Neuron (in vitro differentiated cells): Measurements from ENCODE around the gene PCNT.

Experiments used
- H2AFZ ChIP-seq: one replicate; pipeline ENCODE4 v1.6.1; 2013; ENCODE audit warnings: low read depth, mild to moderate bottlenecking, inconsistent platforms, low read length, moderate library complexity
- H3K27me3 ChIP-seq: one replicate; pipeline ENCODE4 v1.6.1; 2013; ENCODE audit warnings: low read length; ENCODE audit not compliant: insufficient read depth
- H3K36me3 ChIP-seq: one replicate; pipeline ENCODE4 v1.6.1; 2013; ENCODE audit warnings: low read length; ENCODE audit not compliant: insufficient read depth
- H3K4me1 ChIP-seq: one replicate; pipeline ENCODE4 v1.6.1; 2013; ENCODE audit warnings: low read length; ENCODE audit not compliant: insufficient read depth
- H3K4me3 ChIP-seq: 2 replicates; pipeline ENCODE4 v1.5.1; 2013; ENCODE audit warnings: mild to moderate bottlenecking, low read length, moderate library complexity
- H3K9me3 ChIP-seq: one replicate; pipeline ENCODE4 v1.6.1; 2013; ENCODE audit warnings: low read length

The PCNT gene

DNA sequence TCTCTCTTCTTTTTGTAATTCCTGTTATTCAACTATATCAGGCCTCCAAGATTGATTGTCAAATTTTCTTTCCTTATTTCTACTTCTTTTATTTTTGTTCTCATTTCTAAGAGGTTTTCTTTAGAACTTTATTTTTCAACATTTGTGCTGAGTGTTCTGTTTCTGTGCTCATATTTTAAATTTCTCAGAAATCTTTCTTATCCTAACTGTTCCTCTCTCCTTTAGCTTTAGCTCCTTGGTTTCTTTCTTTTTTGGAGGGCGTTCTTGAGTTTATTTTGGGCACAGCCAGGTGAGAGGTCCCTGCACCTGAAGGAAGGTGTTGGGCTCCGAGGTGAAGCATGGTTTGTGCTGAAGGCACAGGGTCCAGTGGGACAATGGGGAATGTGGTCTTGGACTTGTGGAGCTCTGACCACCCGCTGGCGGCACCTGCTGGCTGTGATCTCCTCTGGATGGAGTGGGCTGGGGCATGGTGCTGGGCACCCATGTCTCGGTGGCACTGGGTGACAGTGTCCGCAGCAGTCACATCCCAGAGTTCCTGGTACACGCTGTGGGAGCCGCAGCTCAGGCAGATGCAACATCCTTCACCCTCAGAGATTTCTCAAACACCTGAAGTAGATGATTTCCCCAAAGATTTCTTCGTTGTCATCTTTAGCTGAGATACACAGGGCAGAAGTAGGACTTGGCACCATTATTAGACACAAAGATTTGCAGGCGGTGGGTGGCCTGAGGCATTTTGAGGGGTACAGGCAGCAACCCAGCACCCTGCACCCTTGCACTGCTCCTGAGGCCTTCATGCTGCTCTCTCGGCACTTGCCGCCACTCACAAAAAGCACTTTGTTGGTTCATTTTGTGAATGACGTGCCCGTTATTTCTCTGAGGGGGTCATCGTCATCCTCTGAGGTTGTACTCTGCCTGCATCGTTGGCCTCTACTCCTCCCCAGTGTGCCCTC lies 96.6 kb downstream of the PCNT start:
- peaks cover 64% of the 10 kb centered on the region for H3K36me3 ChIP-seq
- no peak overlapping the region for H3K4me3 ChIP-seq

DNA sequence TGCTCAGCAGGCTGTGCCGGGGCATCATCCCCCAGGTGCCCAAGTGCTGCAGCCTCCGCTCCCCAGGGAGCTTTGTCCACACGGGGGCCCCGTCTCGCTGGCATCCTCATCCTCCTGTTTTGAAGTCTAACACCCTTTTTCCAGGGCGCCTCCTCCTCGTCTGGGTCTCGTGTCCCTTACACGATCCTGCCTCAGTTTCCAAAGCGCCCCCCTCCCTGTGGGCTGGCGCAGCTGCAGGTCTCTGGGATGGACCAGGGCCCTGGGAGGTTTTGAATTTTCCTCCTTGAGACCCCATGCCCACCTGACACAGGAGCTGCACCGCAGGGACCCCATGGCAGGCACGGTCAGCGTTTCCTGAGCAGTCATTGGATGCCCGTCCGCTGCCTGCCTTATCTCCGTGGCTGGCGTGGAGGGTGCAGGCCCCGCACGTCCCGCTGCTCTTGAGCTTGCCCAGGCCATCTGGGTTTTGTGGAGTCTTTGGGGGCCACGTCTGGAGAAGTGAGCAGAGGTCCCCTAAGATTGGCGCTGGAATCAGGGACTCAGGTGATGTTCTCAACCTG lies 97.3 kb downstream of the PCNT start:
- no peak overlapping the region for H3K4me3 ChIP-seq
- H3K36me3 ChIP-seq: peaks cover 61% of the 10 kb centered on the region

More for the DNA sequence above, 96.6 kb downstream of the PCNT start:
- Histone ChIP-seq H2AFZ (no peak overlapping the region), H3K4me1 (peaks cover 3% of the 10 kb centered on the region), H3K27me3 (no peaks in the 10 kb centered on the region), H3K9me3 (no peaks in the 10 kb centered on the region)

DNA sequence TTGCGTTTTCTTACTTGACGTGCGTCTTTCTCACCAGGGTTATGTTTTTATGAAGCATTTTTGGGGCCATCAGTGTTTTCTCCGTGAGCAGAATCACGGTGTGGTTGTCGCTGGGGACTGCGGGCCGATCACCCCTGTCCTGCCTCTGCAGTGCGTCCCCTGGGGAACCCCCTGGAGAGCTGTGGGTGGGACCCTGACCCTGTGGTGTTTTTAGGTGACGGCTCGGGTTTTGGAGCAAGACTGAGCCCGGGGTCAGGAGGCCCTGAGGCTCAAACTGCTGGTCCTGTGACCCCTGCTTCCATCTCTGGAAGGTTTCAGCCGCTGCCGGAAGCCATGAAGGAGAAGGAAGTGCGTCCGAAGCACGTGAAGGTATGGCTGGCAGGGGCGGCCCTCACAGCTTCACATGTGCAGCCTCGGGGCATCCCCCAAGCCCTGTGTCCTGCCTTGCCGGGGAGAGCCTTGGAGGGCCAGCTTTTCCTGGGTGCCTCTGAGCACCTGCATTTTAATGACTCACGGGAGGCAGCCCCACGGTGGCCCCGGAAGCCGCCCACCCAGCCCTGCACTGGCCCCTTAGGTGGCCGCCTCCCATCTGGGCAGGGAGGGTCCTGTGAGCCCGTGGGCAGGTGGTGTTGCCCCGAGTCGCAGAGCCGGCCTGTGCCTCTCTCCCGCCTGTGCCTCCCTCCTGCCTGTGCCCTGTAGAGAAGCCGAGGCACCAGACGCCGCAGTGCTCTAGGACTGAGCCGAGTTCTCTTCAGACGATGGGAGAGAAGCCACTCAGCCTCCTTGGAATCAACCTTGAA lies 98.0 kb downstream of the PCNT start:
- Histone ChIP-seq H3K9me3 (no peaks in the 10 kb centered on the region), H2AFZ (no peak overlapping the region), H3K36me3 (peaks cover 61% of the 10 kb centered on the region), H3K4me1 (peaks cover 3% of the 10 kb centered on the region), H3K4me3 (no peak overlapping the region), H3K27me3 (no peaks in the 10 kb centered on the region)

More for the DNA sequence above, 97.3 kb downstream of the PCNT start:
- Histone ChIP-seq H3K9me3 (no peaks in the 10 kb centered on the region), H3K4me1 (peaks cover 3% of the 10 kb centered on the region), H3K27me3 (no peaks in the 10 kb centered on the region), H2AFZ (no peak overlapping the region)

DNA sequence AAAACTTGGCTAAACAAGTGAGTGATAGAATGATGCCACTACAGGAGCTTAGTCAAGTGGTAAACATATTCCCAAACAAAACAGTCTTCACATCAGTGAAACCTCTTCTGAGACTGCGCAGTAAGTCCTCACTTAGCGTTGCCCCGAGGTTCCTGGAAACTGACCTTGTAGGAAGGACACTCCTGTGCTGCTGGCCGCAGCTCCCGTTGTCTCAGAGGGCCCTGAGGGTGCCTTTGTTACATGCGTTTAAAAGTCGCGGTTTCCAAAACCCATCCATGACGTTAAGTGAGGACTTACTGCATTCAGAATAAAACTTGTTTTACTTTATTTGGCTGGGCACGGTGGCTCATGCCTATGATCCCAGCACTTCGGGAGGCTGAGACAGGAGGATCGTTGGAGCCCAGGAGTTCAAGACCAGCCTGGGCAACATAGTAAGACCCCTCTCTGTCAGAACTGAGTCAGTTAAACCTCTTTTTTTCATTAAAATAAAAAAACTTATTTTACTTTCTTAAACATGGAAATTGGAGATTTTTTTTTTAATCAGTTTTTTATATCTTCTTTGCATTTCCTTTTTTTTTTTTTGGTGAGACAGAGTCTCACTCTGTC lies 98.8 kb downstream of the PCNT start:
- Histone ChIP-seq H2AFZ (no peak overlapping the region), H3K9me3 (no peaks in the 10 kb centered on the region), H3K4me1 (peaks cover 3% of the 10 kb centered on the region), H3K4me3 (no peak overlapping the region), H3K27me3 (no peaks in the 10 kb centered on the region), H3K36me3 (peaks cover 65% of the 10 kb centered on the region)

DNA sequence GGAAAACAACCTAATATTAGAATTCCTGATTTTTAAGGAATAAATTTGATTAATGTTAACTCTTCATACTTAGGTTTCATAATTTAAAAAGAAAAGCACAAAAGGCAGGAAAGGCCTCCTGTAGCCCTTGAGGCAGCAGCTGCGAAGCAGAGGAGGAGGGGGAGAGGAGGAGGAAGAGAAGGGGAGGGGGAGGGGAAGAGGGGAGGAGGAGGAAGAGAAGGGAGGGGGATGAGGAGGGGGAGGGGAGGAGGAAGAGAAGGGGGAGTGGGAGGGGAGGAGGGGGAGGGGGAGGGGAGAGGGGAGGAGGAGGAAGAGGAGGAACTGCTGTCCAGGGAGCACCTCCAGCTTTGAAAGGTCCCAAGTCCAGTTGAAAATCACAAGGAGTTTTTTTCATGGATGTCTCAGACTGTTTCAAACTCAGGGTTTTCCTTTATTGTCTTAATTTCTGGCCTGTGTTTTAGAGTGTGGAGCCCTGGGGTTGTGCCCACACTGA lies 99.6 kb downstream of the PCNT start:
- H3K4me3 ChIP-seq: no peak overlapping the region
- peaks cover 3% of the 10 kb centered on the region for H3K4me1 ChIP-seq
- H3K9me3 ChIP-seq: no peaks in the 10 kb centered on the region
- H3K36me3 ChIP-seq: peaks cover 62% of the 10 kb centered on the region
- no peaks in the 10 kb centered on the region for H3K27me3 ChIP-seq
- no peak overlapping the region for H2AFZ ChIP-seq

DNA sequence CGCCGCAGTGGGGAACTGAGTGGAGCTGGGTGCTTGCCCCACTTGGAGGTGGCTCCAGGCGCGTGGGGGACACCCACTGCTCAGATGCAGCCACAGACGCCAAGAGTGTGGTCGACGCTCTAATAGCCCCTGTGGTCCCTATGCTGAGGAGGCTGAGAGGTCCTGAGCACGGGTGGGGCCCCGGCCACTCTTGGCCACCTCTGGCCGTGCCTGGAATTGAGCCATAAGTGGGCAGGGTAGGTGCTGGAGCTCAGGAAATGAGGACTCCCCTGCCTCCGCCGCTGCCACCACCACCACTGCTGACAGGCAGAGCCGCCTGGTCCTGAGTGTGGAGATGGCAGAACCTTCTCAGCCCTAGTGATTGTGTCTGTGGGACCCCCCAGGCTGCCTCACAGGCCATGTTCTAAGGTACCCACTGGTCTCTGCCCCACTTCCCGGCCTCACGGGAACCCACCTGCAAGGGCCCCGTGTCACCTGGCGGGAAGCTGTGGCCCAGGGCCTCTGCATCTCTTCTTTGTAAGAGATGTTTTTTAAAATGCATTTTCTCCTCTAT lies 100.2 kb downstream of the PCNT start:
- Histone ChIP-seq H3K9me3 (no peaks in the 10 kb centered on the region), H3K36me3 (peaks cover 60% of the 10 kb centered on the region), H3K27me3 (no peaks in the 10 kb centered on the region), H3K4me1 (peaks cover 3% of the 10 kb centered on the region), H3K4me3 (no peak overlapping the region), H2AFZ (no peak overlapping the region)

DNA sequence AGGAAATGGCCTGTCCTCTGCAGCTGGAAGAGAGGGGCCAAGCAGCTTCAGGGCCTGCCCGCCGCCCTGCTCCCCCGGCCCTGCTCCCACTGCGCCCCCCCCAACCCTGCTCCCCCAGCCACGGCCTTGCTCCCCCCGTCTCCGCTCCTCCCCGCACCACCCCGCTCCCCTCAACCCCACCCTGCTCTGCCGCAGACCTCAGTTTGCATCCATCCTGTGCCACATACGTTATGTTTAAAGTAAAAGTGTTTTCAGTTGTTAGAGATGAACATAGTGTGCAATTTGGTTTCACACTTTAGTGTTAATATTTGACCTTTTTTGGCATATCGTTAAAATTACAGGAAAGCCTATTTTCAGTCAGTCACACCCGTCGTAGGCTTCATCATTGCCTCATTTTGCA lies 100.7 kb downstream of the PCNT start:
- H3K4me3 ChIP-seq: no peak overlapping the region
- H3K9me3 ChIP-seq: no peaks in the 10 kb centered on the region
- no peak overlapping the region for H2AFZ ChIP-seq
- H3K27me3 ChIP-seq: no peaks in the 10 kb centered on the region
- H3K36me3 ChIP-seq: peaks cover 55% of the 10 kb centered on the region
- H3K4me1 ChIP-seq: peaks cover 3% of the 10 kb centered on the region

DNA sequence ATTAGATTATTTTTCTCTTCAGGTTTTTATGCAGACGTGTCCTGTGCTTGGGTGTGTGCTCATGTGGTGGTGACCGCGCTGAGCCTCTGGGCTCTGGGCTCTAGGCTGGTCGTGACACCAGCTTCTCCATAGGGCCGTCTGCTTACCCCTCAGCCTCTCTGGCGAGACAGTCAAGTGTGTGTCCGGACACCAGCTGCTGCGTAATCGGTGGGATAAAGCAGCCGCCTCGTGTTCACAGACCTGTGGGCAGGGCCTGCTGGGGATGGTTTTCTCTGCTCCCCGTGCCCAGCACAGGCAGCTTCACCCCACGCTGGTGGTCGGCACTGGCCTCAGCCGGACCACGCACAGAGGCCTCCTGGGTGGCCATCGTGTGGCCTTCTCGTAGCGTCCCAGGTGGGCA lies 101.1 kb downstream of the PCNT start:
- H3K36me3 ChIP-seq: peaks cover 54% of the 10 kb centered on the region
- H3K9me3 ChIP-seq: no peaks in the 10 kb centered on the region
- H3K4me1 ChIP-seq: peaks cover 3% of the 10 kb centered on the region

DNA sequence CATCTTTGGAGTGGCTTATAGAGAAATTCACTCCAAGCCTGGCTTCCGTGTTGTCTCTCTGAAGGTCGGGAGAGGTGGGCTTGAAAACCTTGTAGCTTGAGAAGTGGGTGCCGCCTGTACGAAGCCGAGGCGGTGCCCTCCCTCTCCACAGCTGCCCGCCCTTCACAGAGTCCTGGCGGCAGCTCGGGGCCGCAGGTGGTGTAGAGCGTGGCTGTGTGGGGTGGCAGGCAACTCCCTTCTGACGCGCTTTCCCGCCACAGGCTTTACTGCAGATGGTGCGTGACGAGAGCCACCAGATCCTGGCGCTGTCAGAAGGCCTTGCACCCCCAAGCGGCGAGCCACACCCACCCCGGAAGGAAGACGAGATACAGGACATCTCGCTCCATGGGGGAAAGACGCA lies 101.6 kb downstream of the PCNT start:
- H3K4me1 ChIP-seq: peaks cover 3% of the 10 kb centered on the region
- H3K9me3 ChIP-seq: no peaks in the 10 kb centered on the region
- no peak overlapping the region for H2AFZ ChIP-seq
- H3K27me3 ChIP-seq: no peaks in the 10 kb centered on the region
- H3K36me3 ChIP-seq: peaks cover 54% of the 10 kb centered on the region
- H3K4me3 ChIP-seq: no peak overlapping the region

More for the DNA sequence above, 101.1 kb downstream of the PCNT start:
- no peaks in the 10 kb centered on the region for H3K27me3 ChIP-seq
- no peak overlapping the region for H3K4me3 ChIP-seq
- no peak overlapping the region for H2AFZ ChIP-seq

DNA sequence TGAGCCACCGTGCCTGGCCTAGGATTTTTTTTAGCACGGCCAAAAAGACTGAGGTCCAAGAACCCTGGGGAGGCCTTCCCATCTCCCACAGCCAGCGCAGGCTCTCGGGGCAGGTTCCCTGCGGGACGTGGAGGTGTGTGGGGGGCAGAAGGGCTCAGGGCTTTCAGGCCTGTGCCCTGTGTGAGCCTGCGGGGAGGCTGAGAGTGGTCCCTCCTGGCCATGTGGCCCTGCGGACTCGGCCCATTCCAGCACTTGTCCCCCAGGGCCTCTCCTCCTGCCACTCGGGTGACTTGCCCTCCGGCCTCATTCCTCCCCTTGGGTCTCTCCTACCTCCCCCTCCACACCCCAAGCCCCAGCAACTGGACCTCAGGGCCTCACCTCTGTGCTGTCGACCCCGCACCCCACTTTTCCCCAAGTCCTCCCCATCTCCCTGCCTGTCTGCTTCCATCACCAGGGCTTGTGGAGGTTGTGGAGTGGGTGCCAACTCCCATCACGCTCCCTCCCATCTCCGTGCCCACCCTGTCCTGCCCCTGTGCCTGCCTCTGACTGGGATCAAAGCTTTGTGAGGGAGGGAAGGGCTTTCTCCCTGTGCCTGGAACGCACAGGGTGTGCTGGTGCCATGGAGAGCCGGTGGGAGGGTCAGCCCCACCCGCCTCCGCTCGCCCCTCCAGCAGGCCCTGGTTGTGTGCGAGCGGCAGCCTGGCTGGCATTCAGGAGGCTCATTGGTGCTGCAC lies 102.5 kb downstream of the PCNT start:
- Histone ChIP-seq H3K36me3 (peaks cover 54% of the 10 kb centered on the region), H3K4me1 (peaks cover 3% of the 10 kb centered on the region), H3K9me3 (no peaks in the 10 kb centered on the region), H3K27me3 (no peaks in the 10 kb centered on the region), H3K4me3 (no peak overlapping the region), H2AFZ (no peak overlapping the region)

DNA sequence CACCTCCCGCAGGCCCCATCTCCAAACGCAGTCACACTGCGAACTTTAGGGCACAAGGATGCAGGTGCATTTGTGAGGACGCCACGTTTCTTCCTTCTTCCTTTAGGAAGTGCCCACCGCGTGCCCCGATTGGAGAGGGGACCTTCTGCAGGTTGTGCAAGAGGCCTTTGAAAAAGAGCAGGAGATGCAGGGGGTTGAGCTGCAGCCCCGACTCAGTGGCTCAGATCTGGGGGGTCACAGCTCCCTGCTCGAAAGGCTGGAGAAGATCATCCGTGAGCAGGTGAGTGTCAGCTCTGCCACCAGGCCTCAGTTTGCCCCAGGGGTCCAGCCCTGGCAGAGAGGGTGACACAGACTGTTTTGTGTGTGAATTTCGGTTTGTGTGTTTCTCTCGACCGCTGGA lies 103.6 kb downstream of the PCNT start:
- Histone ChIP-seq H3K4me1 (peaks cover 3% of the 10 kb centered on the region), H3K9me3 (no peaks in the 10 kb centered on the region), H3K36me3 (peaks cover 54% of the 10 kb centered on the region), H2AFZ (no peak overlapping the region), H3K27me3 (no peaks in the 10 kb centered on the region), H3K4me3 (no peak overlapping the region)

DNA sequence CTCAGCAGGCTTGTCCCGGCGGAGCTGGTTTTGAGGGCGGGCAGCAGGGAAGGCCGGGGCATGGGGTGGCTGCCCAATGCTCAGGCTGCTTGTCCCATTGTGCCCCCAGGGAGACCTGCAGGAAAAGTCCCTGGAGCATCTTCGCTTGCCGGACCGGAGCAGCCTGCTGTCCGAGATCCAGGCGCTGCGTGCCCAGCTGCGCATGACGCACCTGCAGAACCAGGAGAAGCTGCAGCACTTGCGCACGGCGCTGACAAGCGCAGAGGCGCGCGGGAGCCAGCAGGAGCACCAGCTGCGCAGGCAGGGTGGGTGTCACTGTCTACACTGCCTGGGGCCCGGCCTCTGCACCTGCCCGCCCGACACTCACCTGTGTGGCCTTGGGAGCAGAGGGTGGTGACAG lies 104.3 kb downstream of the PCNT start:
- Histone ChIP-seq H2AFZ (no peak overlapping the region), H3K4me3 (no peak overlapping the region), H3K36me3 (peaks cover 54% of the 10 kb centered on the region), H3K4me1 (peaks cover 2% of the 10 kb centered on the region), H3K9me3 (no peaks in the 10 kb centered on the region), H3K27me3 (no peaks in the 10 kb centered on the region)
